ENCODE data around the gene CHMP3. TPM values are rescaled to one million over a fixed set of nuclear protein-coding genes. Genes with fewer than 3 reads are reported as not detected.

The CHMP3 gene
- polyA plus RNA-seq, 1 experiment: 107 TPM

DNA sequence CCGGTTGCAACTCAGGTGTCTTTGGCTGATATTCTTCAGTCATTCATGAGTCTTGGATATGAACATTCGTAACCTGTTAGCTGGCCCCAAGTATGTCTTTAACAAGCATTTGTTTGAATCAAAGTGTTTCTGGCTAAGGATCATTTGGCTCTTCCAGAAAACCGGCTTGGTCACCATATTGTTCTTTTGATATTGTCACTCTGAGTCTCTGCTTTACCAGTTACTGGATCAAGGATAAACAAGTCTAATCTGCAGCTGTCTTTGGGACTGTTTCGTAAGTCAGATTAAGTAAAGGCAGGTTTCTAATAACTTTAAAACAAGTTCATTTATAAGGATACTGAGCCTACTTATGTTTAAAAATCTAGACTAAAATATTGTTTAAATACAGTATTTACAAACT lies 73.0 kb downstream of the CHMP3 start:
- no peak for DNase-seq (ENCODE audit: low read depth)
- ChIA-PET CTCF (no interaction called here), POLR2A (no interaction called here)
- no peak overlapping the region for H3K4me3 ChIP-seq (ENCODE audit: low read depth, low read length)
- TF ChIP-seq, protein P1, sequence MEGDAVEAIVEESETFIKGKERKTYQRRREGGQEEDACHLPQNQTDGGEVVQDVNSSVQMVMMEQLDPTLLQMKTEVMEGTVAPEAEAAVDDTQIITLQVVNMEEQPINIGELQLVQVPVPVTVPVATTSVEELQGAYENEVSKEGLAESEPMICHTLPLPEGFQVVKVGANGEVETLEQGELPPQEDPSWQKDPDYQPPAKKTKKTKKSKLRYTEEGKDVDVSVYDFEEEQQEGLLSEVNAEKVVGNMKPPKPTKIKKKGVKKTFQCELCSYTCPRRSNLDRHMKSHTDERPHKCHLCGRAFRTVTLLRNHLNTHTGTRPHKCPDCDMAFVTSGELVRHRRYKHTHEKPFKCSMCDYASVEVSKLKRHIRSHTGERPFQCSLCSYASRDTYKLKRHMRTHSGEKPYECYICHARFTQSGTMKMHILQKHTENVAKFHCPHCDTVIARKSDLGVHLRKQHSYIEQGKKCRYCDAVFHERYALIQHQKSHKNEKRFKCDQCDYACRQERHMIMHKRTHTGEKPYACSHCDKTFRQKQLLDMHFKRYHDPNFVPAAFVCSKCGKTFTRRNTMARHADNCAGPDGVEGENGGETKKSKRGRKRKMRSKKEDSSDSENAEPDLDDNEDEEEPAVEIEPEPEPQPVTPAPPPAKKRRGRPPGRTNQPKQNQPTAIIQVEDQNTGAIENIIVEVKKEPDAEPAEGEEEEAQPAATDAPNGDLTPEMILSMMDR (IDR thresholded peaks at IDR 0.05; ENCODE audit: insufficient read depth, low read depth, low read length): no peak
- H3K36me3 ChIP-seq (ENCODE audit: control insufficient read depth, insufficient read depth, low read length): peaks cover 32% of the 10 kb centered on the region
- H3K27me3 ChIP-seq (ENCODE audit: control insufficient read depth, insufficient read depth, low read length): no peaks in the 10 kb centered on the region

DNA sequence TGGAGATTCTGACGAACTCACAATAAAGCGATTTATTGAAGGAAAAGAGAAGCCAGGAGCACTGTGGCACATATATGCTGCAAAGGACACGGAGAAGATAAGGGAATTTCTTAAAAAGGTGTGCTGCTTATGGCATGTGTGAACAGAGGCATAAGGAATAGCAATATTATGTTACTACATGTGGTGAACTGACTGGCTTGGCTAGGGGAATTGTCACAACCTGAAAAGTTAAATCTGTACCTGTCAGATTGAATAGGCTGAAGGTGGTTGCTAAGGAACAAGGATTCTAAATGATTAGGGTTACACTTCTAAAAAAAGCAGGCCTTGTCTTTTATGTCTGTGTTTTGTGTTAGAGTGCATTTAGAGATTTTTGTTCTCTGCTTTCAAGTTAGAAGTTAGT lies 73.7 kb downstream of the CHMP3 start:
- H3K36me3 ChIP-seq (ENCODE audit: control insufficient read depth, insufficient read depth, low read length): peaks cover 33% of the 10 kb centered on the region

DNA sequence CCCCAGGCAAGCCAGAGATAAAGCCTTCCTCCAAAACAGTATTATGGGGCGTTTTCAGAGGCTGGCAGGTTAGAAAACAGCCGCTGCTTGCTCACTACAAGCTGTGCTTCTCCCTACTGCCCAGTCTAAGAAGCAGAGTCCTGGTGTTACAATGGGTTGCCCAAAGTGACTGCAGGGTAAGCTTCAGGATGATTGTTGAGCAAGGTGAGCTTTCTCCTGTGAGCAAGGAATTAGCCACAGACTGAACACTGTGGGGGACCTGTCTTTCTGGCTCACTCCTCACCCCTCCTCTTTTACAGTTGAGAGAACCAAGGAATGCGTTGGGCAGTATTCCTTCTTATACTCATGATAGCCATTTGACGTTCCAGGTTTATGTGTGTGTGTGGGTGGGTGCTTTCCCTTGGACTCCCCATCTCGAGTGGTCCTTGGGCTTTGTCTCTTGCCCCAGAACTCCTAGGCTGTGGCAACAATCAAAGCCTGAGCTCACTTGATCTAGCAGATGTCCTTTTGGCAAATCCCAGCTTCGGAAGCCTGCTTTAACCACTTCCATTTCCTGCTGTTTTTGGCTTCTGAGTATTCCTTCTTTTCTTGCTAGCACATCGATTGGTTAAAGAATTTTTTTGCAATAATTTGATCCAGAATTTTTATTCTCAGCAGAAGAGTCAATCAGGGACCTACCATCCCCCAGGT lies 74.5 kb downstream of the CHMP3 start:
- Histone ChIP-seq H3K27me3 (ENCODE audit: control insufficient read depth, insufficient read depth, low read length) (no peaks in the 10 kb centered on the region), H3K4me3 (ENCODE audit: low read depth, low read length) (no peak overlapping the region), H3K36me3 (ENCODE audit: control insufficient read depth, insufficient read depth, low read length) (peaks cover 41% of the 10 kb centered on the region)
- TF ChIP-seq, protein P1 (IDR thresholded peaks at IDR 0.05; ENCODE audit: insufficient read depth, low read depth, low read length): no peak
- ChIA-PET CTCF (no interaction called here), POLR2A (no interaction called here)
- DNase-seq (ENCODE audit: low read depth): no peak

More for the DNA sequence above, 73.7 kb downstream of the CHMP3 start:
- Histone ChIP-seq H3K4me3 (ENCODE audit: low read depth, low read length) (no peak overlapping the region), H3K27me3 (ENCODE audit: control insufficient read depth, insufficient read depth, low read length) (no peaks in the 10 kb centered on the region)
- DNase-seq (ENCODE audit: low read depth): no peak
- POLR2A ChIA-PET: no interaction called here
- CTCF ChIA-PET: no interaction called here
- TF ChIP-seq, protein P1 (IDR thresholded peaks at IDR 0.05; ENCODE audit: insufficient read depth, low read depth, low read length): no peak

DNA sequence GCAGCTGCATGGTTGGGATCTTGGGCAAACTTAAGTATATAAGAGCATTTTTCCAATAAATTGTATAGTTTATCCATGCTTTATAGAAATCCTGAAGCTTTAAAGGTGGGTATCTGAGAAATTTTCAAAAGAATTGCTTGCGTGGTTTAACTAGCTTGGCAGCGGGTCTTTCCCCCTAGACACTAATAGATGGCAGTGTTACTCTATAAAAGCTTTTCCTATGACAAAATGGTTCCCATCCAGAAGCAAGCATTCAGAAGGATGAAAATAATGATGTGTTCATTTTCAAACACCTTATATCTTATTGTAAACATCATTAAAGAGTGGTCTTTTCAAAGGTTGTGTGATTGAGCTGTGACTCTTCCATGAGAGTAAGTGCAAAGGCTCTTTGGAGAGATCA lies 76.2 kb downstream of the CHMP3 start:
- H3K36me3 ChIP-seq (ENCODE audit: control insufficient read depth, insufficient read depth, low read length): peaks cover 52% of the 10 kb centered on the region

DNA sequence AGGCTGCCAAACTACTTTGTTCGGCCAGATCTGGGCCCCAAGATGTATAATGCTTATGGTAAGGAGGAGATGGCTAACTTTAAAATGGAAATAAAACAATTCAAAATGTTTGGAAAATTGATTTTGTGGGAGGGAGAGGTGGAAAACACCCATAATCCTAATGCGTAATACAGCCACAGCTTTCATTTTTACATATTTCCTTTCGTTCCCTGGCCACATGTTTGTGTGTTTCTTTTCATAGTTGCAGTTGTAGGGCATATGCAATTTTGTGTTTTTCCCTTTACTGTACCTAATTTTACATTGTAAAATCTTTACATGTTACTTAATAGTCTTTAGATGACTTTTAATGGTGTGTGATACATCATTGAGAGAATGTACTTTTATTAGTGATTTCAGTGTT lies 77.4 kb downstream of the CHMP3 start:
- no peak for DNase-seq (ENCODE audit: low read depth)
- CTCF ChIA-PET: no interaction called here
- peaks cover 49% of the 10 kb centered on the region for H3K36me3 ChIP-seq (ENCODE audit: control insufficient read depth, insufficient read depth, low read length)

More for the DNA sequence above, 76.2 kb downstream of the CHMP3 start:
- no peak for DNase-seq (ENCODE audit: low read depth)
- Histone ChIP-seq H3K4me3 (ENCODE audit: low read depth, low read length) (no peak overlapping the region), H3K27me3 (ENCODE audit: control insufficient read depth, insufficient read depth, low read length) (no peaks in the 10 kb centered on the region)
- TF ChIP-seq, protein P1 (IDR thresholded peaks at IDR 0.05; ENCODE audit: insufficient read depth, low read depth, low read length): no peak
- POLR2A ChIA-PET: no interaction called here
- CTCF ChIA-PET: interaction anchor here (0.6 to 1.1 kb wide), 2 partner anchors 10 to 11 kb away, joined by 3 to 4 read pairs; no protein-coding TSS in a partner anchor

More for the DNA sequence above, 77.4 kb downstream of the CHMP3 start:
- TF ChIP-seq, protein P1 (IDR thresholded peaks at IDR 0.05; ENCODE audit: insufficient read depth, low read depth, low read length): no peak
- POLR2A ChIA-PET: no interaction called here
- H3K27me3 ChIP-seq (ENCODE audit: control insufficient read depth, insufficient read depth, low read length): no peaks in the 10 kb centered on the region
- H3K4me3 ChIP-seq (ENCODE audit: low read depth, low read length): no peak overlapping the region
